Chondrocyte (in vitro differentiated cells): ENCODE results near the gene PRORP. TPM values are rescaled to one million over a fixed set of nuclear protein-coding genes. Genes with fewer than 3 reads are reported as not detected.

Source experiments
- DNase-seq: peaks from one replicate; pipeline ENCODE4 v3.0.0; 2021; ENCODE audit warnings: mixed read lengths, low spot score
- H3K27ac Mint-ChIP-seq: one replicate; pipeline ENCODE4 v1.8.0; 2021; ENCODE audit warnings: mild to moderate bottlenecking, moderate library complexity, mixed read lengths; ENCODE audit not compliant: unreplicated experiment
- H3K27me3 Mint-ChIP-seq: 2 replicates; pipeline ENCODE4 v1.8.0; 2021; ENCODE audit warnings: low read depth, mixed read lengths
- H3K36me3 Mint-ChIP-seq: 2 replicates; pipeline ENCODE4 v1.8.0; 2021; ENCODE audit warnings: low read depth, mixed read lengths
- H3K4me1 Mint-ChIP-seq: 2 replicates; pipeline ENCODE4 v1.8.0; 2021; ENCODE audit warnings: low read depth, mild to moderate bottlenecking, mixed read lengths
- H3K4me3 Mint-ChIP-seq: one replicate; pipeline ENCODE4 v1.8.0; 2021; ENCODE audit warnings: mild to moderate bottlenecking, moderate library complexity, mixed read lengths; ENCODE audit not compliant: unreplicated experiment
- H3K9me3 Mint-ChIP-seq: 2 replicates; pipeline ENCODE4 v1.8.0; 2021; ENCODE audit warnings: low read depth, mixed read lengths
- total RNA-seq: library from RNA; stranded (reverse); gene quantifications from 3 replicates; pipeline ENCODE4 v1.2.1, GENCODE V29; 2021
- TF ChIP-seq, protein P1 (sequence below): fragments of 200-600 bp; sonication (generic); IDR thresholded peaks from 2 replicates; pipeline ENCODE4 v1.5.0; 2021; ENCODE audit warnings: antibody characterized with exemption, mild to moderate bottlenecking, moderate library complexity

PRORP gene
- total RNA-seq, 1 donor from 2014 or later, result 31.1 TPM

DNA sequence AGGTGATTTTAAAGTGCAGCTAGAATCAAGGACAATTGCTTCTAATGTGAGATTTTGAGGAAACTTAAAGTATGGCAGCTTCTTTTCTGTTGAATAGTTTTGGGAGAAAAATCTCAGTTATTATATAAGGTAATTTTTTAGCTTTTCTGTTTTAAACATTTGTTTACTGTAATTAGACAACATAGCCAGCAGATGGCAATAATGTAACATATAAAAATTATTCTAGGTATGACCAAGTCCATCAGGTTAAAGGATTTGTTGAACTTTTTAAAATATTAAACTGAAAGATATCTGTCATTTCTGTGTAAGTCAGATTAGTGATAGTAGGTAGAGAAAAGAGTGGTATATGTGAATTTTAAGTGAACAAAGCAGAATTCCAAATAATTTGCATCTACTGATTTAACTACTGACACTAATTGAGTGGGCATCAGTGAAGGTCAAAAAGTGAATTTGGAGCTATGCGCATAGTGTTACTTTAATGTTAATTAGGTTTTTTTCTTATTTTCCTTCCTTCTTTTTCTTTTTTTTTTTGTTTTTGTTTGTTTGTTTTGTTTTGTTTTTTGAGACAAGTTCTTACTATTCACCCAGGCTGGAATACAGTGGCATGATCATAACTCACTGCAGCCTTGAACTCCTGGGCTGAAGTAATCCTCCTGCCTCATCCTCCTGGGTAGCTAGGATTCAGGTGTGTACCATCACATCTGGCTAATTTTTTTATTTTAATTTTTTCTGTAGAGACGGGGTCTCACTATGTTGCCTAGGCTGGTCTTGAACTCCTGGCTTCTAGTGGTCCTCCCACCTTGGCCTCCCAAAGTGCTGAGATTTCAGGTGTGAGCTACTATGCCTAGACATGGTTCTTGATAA lies 18.6 kb downstream of the PRORP start:
- TF ChIP-seq, protein P1, sequence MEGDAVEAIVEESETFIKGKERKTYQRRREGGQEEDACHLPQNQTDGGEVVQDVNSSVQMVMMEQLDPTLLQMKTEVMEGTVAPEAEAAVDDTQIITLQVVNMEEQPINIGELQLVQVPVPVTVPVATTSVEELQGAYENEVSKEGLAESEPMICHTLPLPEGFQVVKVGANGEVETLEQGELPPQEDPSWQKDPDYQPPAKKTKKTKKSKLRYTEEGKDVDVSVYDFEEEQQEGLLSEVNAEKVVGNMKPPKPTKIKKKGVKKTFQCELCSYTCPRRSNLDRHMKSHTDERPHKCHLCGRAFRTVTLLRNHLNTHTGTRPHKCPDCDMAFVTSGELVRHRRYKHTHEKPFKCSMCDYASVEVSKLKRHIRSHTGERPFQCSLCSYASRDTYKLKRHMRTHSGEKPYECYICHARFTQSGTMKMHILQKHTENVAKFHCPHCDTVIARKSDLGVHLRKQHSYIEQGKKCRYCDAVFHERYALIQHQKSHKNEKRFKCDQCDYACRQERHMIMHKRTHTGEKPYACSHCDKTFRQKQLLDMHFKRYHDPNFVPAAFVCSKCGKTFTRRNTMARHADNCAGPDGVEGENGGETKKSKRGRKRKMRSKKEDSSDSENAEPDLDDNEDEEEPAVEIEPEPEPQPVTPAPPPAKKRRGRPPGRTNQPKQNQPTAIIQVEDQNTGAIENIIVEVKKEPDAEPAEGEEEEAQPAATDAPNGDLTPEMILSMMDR, result no peak
- H3K4me3 Mint-ChIP-seq, result no peak overlapping the region
- no peaks in the 10 kb centered on the region for H3K9me3 Mint-ChIP-seq
- no peak overlapping the region for H3K27ac Mint-ChIP-seq
- H3K36me3 Mint-ChIP-seq, result peaks cover 2% of the 10 kb centered on the region
- H3K27me3 Mint-ChIP-seq, result no peaks in the 10 kb centered on the region
- H3K4me1 Mint-ChIP-seq, result no peaks in the 10 kb centered on the region
- DNase-seq, result no peak

DNA sequence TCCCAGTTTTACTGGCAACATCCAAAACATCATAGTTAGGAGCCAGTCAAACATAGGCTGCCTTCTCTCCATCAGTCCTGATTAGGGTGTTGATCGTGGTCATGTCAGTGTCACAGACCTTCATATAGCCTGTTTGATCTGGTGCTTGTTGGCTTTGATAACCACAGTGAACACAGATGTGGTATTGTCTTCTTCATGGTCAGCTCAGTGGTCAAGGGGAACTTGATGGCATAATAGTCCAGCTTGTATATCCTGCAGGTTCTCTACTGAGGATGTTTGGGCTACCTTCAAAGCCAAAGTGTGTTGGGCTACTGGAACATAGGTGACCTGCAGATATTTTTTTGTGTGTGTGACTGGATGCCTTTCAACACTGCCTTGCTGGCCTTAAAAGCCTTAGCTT lies 21.7 kb downstream of the PRORP start:
- TF ChIP-seq, protein P1, result no peak
- Mint-ChIP-seq H3K4me3 (no peak overlapping the region), H3K36me3 (peaks cover 8% of the 10 kb centered on the region), H3K4me1 (no peaks in the 10 kb centered on the region), H3K9me3 (peaks cover 2% of the 10 kb centered on the region), H3K27me3 (no peaks in the 10 kb centered on the region), H3K27ac (no peak overlapping the region)
- DNase-seq, result no peak

DNA sequence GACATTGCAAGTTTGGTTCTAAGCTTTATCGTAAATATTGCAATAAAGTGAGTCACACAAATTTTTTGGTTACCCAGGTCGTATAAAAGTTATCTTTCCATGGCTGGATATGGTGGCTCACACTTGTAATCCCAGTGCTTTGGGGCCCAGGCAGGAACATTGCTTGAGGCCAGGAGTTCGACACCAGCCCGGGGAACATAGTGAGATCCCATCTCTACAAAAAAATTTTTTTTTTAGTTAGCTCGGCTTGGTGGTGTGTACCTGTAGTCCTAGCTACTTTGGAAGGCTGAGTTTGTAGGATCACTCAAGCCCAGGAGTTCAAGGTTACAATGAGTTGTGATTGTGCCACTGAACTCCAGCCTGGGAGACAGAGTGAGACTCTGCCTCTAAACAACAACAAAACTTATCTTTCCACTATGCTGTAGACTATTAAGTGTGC lies 24.4 kb downstream of the PRORP start:
- Mint-ChIP-seq H3K4me1 (no peaks in the 10 kb centered on the region), H3K4me3 (no peak overlapping the region), H3K27me3 (no peaks in the 10 kb centered on the region), H3K9me3 (peaks cover 2% of the 10 kb centered on the region), H3K36me3 (peaks cover 17% of the 10 kb centered on the region), H3K27ac (no peak overlapping the region)
- DNase-seq, result no peak
- TF ChIP-seq, protein P1, result no peak

DNA sequence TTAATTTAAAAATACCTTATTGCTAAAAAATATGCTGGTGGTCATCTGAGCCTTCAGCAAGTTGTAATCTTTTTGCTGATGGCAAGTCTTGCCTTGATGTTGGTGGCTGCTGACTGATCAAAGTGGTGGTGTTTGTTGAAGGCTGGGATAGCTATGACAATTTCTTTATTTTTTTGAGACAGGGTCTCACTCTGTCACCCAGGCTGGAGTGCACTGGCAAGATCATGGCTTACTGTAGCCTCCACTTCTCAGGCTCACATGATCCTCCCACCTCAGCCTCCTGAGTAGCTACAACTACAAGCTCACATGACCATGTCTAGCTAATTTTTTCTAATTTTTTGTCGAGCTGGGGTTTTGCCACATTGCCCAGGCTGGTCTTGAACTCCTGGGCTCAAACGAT lies 24.8 kb downstream of the PRORP start:
- H3K9me3 Mint-ChIP-seq, result peaks cover 2% of the 10 kb centered on the region
- H3K27me3 Mint-ChIP-seq, result no peaks in the 10 kb centered on the region
- no peak for DNase-seq
- H3K4me3 Mint-ChIP-seq, result no peak overlapping the region
- H3K27ac Mint-ChIP-seq, result no peak overlapping the region
- H3K36me3 Mint-ChIP-seq, result peaks cover 17% of the 10 kb centered on the region
- TF ChIP-seq, protein P1, result no peak
- no peaks in the 10 kb centered on the region for H3K4me1 Mint-ChIP-seq

DNA sequence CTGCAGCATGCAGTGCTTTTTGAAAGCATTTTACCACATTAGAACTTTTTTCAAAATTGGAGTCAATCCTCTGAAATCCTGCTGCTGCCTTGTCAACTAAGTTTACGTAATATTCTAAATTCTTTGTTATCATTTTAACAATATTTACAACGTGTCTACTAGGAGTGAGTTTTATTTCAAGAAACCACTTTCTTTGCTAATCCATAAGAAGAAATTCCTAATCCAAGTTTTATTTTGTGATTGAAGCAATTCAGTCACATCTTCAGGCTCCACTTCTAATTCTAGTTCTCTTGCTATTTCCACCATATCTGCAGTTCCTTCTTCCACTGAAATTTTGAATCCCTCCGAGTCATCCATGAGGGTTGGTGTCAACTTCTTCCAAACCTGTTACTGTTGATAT lies 25.4 kb downstream of the PRORP start:
- H3K9me3 Mint-ChIP-seq, result peaks cover 2% of the 10 kb centered on the region
- no peaks in the 10 kb centered on the region for H3K27me3 Mint-ChIP-seq
- no peak for DNase-seq
- H3K36me3 Mint-ChIP-seq, result peaks cover 17% of the 10 kb centered on the region
- no peaks in the 10 kb centered on the region for H3K4me1 Mint-ChIP-seq
- no peak overlapping the region for H3K4me3 Mint-ChIP-seq
- TF ChIP-seq, protein P1, result no peak
- H3K27ac Mint-ChIP-seq, result no peak overlapping the region
